Motor neuron (in vitro differentiated cells): ENCODE results near the gene MED31. TPM values are rescaled to one million over a fixed set of nuclear protein-coding genes. Genes with fewer than 3 reads are reported as not detected.

Experiments used
- ATAC-seq, 8 experiments: fragments of 200-7000 bp; cut with Tn5 transposase; replicated peaks in 6 of 8; 2 replicates each; pipeline ENCODE4 v1.8.0; 2021; ENCODE audit warnings: mild to moderate bottlenecking in 8 of 8, moderate library complexity in 8 of 8
- H3K27ac ChIP-seq, 2 donors: fragments of 250-450 bp; sonication (Bioruptor Pico); 2 replicates each; pipeline ENCODE4 v1.9.0; 2021; ENCODE audit warnings: antibody characterized with exemption in 2 of 2, mild to moderate bottlenecking in 2 of 2, moderate library complexity in 1 of 2
- H3K4me1 ChIP-seq, 2 donors: fragments of 250-450 bp; sonication (Bioruptor Pico); replicated peaks in 1 of 2; 2 replicates each; pipeline ENCODE4 v1.6.1; 2021; ENCODE audit warnings: antibody characterized with exemption in 2 of 2, mild to moderate bottlenecking in 2 of 2, moderate library complexity in 1 of 2
- H3K4me3 ChIP-seq, 5 donors: fragments of 250-450 bp; sonication (Bioruptor Pico); 2 replicates each; pipeline ENCODE4 v1.9.0; 2021; ENCODE audit warnings: antibody characterized with exemption in 5 of 5, mild to moderate bottlenecking in 5 of 5, moderate library complexity in 4 of 5
- whole genome bisulfite sequencing, 10 experiments: fragments of 450-650 bp; shearing (Covaris generic); methylation state at CpG; one replicate each; pipeline ENCODE4 v1.0.0; 2022; 5-methylcytosine and 5-hydroxymethylcytosine counted together
- in situ Hi-C, 9 experiments: fragments of 400-800 bp; cut with MboI; loops; one replicate each; pipeline ENCODE4 v1.15.0; 2021; ENCODE audit warnings: low sequenced_read_pairs in 9 of 9, low pct_unique_long_range_greater_than_20kb in 2 of 9; ENCODE audit not compliant: unreplicated experiment in 9 of 9
- total RNA-seq, 8 experiments: library from RNA; unstranded; fragments of 300-600 nt; gene quantifications; 2 replicates each; pipeline versions ENCODE4 v1.2.3 to v1.2.4, GENCODE V29; 2022

The MED31 gene
- total RNA-seq, 8 experiments from 2014 or later, result 11.7 to 31.8 (median 18.0) TPM

GRCh38 chr17:6684881-6685767 lies 33.7 kb upstream of the MED31 start:
- Histone ChIP-seq H3K4me1 (no peaks in the 10 kb centered on the region), H3K4me3 (no peak overlapping the region), H3K27ac (no peak overlapping the region)
- WGBS, 10 experiments, result 31 to 83% (median 54%) methylated on average over 2 to 7 of the region's 14 CpGs; no CpG with 5 or more reads in 4 of the 10 experiments
- no peak for ATAC-seq
- in situ Hi-C loops, result no loop called here

DNA sequence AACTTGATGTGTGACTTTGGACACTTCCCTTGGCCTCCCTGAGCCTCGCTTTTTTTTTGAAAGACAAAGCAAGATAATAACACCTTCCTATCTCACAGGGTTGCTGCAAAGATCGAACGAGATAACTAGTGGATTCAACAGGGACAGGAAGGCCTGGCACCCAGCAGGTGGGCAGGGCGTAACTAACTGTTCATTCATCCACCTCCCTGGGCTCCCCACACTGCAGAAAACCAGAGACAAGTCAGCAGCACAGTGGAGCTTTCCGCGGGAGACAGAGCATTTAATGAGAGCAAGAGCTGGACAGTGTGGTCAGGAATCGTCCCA lies 33.0 kb upstream of the MED31 start:
- Histone ChIP-seq H3K4me1 (no peaks in the 10 kb centered on the region), H3K4me3 (no peak overlapping the region), H3K27ac (no peak overlapping the region)
- in situ Hi-C loops, result no loop called here
- no peak for ATAC-seq
- WGBS, 10 experiments, result 0 to 81% (median 17%) methylated on average over 1 to 5 of the region's 7 CpGs; no CpG with 5 or more reads in 3 of the 10 experiments

DNA sequence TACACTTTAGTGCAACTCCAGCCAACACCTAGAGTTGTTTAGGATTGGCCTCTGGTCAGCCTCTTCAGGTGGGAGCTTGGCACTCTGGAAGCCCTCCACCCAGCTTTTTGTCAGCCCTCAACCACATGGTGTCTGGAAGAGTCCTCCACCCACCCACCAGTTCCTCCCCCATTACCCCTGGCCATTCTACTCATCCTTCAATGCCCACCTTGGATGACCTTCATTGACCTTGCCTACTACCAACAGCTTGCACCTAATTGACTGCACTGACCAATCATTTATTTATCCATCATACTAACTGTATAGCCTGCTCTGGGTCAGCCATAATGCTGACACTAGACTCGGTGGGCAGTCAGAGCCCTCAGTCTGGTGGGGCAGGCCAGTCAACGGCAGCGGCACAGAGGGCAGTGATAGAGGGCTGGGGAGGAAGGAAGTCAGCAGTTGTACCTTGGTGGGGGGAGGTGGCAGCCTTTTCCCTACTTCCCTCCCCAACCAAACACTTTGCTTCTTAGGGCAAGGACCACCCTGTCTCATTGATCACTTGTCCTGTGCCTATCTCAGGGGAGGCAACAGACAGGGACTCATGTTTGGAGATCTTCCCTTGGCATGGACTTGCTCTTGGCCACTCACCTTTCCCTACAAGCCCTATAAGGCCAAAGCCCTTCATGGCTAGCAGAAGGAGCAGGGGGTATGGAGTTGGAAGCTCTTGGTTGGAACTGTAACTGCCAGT lies 32.5 kb upstream of the MED31 start:
- Histone ChIP-seq H3K4me3 (no peak overlapping the region), H3K4me1 (no peaks in the 10 kb centered on the region), H3K27ac (no peak overlapping the region)
- WGBS, 10 experiments, result 40 to 100% (median 67%) methylated on average over 1 to 3 of the region's 3 CpGs; no CpG with 5 or more reads in 6 of the 10 experiments
- in situ Hi-C loops, result no loop called here
- no peak for ATAC-seq

DNA sequence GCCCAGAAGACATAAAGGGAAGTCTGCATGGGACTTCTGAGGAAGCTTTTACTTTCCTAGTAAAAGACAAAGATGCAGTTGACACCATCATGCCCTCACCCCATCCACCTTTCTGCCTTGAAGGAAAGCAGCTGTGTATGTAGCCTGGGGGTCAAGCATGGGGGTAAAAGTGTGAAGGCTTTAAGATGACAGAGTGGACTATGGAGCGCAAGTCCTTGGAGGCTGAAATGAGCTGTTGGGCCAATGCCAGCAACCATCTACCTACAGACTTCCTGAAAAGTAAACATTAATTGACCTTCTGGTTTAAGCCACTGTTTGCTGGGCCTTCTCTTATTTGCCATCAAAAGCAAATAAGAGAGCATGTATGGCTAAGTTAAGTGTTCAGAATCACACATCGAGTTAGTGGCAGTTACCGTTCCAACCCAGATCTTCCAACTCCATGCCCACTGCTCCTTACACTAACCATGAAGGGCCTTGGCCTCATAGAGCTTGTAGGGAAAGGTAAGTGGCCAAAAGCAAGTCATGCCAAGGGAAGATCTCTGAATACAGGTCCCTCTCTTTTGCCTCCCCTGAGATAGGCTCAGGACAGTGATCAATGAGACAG lies 31.8 kb upstream of the MED31 start:
- no peak for ATAC-seq
- H3K4me1 ChIP-seq, result no peaks in the 10 kb centered on the region
- no peak overlapping the region for H3K4me3 ChIP-seq
- in situ Hi-C loops, result no loop called here
- WGBS, 10 experiments, result 23 to 92% (median 60%) methylated on average over 1 to 3 of the region's 3 CpGs; no CpG with 5 or more reads in 5 of the 10 experiments
- no peak overlapping the region for H3K27ac ChIP-seq

DNA sequence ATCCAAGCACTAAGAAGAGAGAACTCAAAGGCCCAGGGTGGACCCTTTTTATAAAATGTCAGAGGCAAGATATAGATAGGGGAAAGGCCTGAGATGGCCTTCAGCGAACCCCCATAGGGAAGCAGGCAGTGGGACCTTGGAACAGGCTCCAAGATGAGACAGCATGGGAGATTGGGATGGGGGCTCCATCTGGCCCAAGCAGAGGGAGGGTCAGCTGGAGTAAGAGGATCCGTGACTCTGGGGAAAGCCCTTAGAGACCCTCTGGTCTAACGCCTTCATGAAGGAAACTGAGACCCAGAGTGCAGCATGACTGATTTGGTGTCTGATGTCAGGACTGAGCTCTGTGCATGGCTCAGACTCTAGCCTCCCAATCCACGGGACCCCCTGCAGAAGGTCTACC lies 30.9 kb upstream of the MED31 start:
- in situ Hi-C loops, result no loop called here
- Histone ChIP-seq H3K4me3 (no peak overlapping the region), H3K4me1 (no peaks in the 10 kb centered on the region), H3K27ac (no peak overlapping the region)
- ATAC-seq, result no peak
- WGBS, 10 experiments, result 0 to 100% (median 52%) methylated on average over 1 to 3 of the region's 4 CpGs; no CpG with 5 or more reads in 5 of the 10 experiments

- Histone ChIP-seq H3K27ac (no peak overlapping the region), H3K4me1 (no peaks in the 10 kb centered on the region), H3K4me3 (no peak overlapping the region)
- 36 to 83% (median 65%) methylated on average over 1 to 4 of the region's 5 CpGs; no CpG with 5 or more reads in 4 of the 10 experiments for WGBS, 10 experiments
- in situ Hi-C loops, result no loop called here
- ATAC-seq, result no peak
These were observed 30.3 kb upstream of the MED31 start for GRCh38 chr17:6681671-6682070.

GRCh38 chr17:6681176-6681575 lies 29.8 kb upstream of the MED31 start:
- no peak overlapping the region for H3K4me3 ChIP-seq
- no peak overlapping the region for H3K27ac ChIP-seq
- 20 to 100% (median 66%) methylated on average over 1 to 4 of the region's 4 CpGs; no CpG with 5 or more reads in 1 of the 10 experiments for WGBS, 10 experiments
- H3K4me1 ChIP-seq, result no peaks in the 10 kb centered on the region
- no peak for ATAC-seq
- in situ Hi-C loops, result no loop called here

DNA sequence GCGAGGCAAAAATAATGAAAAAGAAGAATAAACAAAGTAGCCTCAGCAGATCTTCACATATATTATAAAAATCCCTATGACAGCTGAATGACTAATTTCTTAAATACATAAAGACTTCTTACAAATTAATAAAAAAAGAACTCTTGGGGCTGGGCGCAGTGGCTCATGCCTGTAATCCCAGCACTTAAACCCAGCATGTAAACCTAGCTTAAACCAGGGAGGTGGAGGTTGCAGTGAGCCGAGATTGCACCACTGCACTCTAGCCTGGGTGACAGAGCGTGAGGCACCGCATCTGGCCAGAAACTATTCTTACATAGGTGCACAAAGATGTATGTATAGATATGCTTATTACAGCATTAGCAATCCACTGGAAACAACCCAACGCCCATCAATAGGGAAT lies 27.8 kb upstream of the MED31 start:
- ATAC-seq, result peak in 2 of 8 experiments; percentile 22 to 31
- Histone ChIP-seq H3K4me3 (no peak overlapping the region), H3K4me1 (no peaks in the 10 kb centered on the region), H3K27ac (no peak overlapping the region)
- 0 to 83% (median 51%) methylated on average over 1 to 6 of the region's 6 CpGs; no CpG with 5 or more reads in 1 of the 10 experiments for WGBS, 10 experiments
- in situ Hi-C loops, result no loop called here

DNA sequence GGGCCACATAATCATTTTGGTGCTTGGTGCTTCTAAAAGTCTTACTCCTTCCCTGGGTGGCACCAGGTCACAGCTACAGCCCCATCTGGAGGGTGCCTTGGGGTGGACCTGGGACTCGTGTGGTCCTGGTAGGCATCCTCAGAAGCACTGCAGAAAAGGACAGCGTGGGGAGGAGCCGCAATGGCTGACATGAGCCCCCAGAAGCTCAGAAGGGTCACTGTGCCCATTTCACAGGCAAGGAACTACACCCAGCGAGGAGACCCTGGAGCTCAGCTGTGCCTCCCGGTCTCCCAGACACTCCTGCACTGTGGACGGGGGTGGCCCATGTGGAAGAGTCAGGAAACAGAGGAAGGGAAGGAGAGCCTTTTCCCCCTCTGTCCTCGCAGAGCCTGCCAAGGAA lies 26.5 kb upstream of the MED31 start:
- 14 to 89% (median 67%) methylated on average over 1 to 5 of the region's 7 CpGs; no CpG with 5 or more reads in 3 of the 10 experiments for WGBS, 10 experiments
- no peak for ATAC-seq
- Histone ChIP-seq H3K4me1 (no peaks in the 10 kb centered on the region), H3K27ac (no peak overlapping the region), H3K4me3 (no peak overlapping the region)
- in situ Hi-C loops, result no loop called here

DNA sequence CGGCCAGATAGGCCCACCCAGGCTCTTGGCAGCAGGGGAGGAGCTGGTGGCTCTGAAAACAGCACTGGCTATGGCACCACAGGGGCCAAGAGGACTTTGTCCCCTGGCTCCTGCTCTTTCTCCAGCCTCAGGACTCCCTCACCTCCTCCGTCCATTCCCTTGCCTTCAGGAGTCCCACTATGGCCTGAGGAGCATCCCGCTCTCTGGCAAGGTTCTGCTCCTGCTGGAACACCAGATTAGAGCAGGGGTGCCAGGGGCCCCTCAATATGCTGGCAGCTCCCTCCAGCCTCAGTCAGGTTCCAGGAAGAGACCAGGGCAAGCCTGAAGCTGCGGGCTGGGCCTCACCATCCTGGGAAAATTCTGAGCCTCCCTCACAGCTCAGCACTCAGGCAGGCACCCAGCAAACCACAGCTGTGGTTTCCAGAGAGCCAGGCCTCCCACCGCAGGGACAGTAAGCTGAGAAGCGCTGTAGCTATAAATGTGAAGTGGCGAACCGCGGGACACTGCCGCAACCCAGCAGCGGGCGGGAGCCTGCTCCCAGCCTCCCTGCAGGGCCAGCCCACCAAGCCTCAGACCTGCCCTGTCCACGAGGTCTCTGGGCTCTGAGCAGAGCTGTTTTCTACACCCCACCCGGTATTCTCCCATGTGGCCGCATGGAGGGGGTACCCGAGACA lies 25.9 kb upstream of the MED31 start:
- in situ Hi-C loops, result no loop called here
- Histone ChIP-seq H3K27ac (no peak overlapping the region), H3K4me3 (no peak overlapping the region), H3K4me1 (no peaks in the 10 kb centered on the region)
- ATAC-seq, result peak in 3 of 8 experiments; percentile 16 to 42 (median 31)
- 0 to 86% (median 73%) methylated on average over 1 to 7 of the region's 16 CpGs; no CpG with 5 or more reads in 4 of the 10 experiments for WGBS, 10 experiments

DNA sequence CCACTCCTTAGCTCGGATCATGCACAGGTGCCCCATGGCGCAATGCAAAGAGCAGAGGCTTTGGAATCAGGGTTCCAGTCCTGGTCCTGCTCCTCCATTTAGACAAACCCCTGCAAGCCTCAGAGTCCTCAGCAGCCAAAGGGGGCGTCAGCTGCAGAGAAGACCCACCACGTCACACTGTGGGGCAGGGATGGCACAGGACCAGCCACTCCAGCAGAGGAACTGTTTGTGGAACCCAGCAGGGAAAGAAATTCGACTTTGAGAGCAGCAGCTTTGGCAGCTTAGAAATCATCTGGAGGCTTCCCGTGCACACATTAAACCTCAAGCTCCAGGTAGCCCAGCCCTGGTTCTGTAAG lies 25.4 kb upstream of the MED31 start:
- H3K4me3 ChIP-seq, result no peak overlapping the region
- H3K27ac ChIP-seq, result no peak overlapping the region
- 28 to 67% (median 61%) methylated on average over 1 to 4 of the region's 6 CpGs; no CpG with 5 or more reads in 7 of the 10 experiments for WGBS, 10 experiments
- ATAC-seq, result no peak
- in situ Hi-C loops, result no loop called here
- no peaks in the 10 kb centered on the region for H3K4me1 ChIP-seq

DNA sequence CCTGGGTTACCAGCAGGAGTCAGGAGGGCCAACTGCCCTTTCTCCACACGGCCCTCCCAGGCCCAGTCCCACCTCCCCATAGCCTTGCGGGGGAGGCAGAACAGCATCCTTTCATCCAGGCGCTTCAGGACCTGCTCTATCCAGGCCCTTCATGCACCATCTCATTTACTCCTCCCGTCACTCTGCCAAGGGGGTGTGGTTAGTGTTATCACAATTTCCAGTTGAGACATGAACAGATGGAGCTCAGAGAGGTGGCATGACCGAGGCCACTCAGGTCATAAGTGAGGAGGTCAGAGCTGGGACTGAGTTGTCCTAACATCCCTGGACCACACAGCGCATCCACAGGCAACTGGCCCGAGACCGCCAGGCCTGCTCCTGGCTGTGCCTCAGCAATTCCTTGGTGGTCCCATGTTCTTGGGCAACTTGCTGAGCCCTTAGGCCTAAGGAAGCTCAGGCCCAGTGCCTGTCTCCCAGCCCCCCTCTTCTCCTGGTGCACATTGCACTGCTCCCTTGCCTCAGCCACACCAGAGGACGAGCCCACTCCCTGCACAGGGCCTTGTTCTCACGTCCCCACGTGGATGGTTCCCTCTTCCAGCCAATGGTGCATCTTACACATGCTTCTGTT lies 23.9 kb upstream of the MED31 start:
- no peak for ATAC-seq
- WGBS, 10 experiments, result 35 to 91% (median 66%) methylated on average over 1 to 7 of the region's 11 CpGs; no CpG with 5 or more reads in 2 of the 10 experiments
- in situ Hi-C loops, result no loop called here
- Histone ChIP-seq H3K27ac (no peak overlapping the region), H3K4me3 (no peak overlapping the region), H3K4me1 (no peaks in the 10 kb centered on the region)
